ENCODE data around the gene MXD1. TPM values are rescaled to one million over a fixed set of nuclear protein-coding genes. Genes with fewer than 3 reads are reported as not detected.
"Not testable (repeated sequence)": the region's sequence is repeated elsewhere in the genome, so short reads cannot be mapped to it uniquely, and the experiment has no call there.

The MXD1 gene
- 3.5 and 4.6 TPM in 2 replicates for total RNA-seq (2014; rRNA removed; shearing (Covaris generic))
- 7.0 and 10.4 TPM in 2 replicates for polyA plus RNA-seq (2015; cell fraction: cytosol; rRNA removed)
- 20.1 and 25.4 TPM in 2 replicates for polyA plus RNA-seq (2015; cell fraction: nucleus; rRNA removed)

GRCh38 chr2:69914950-69915945, at the start of gene MXD1:
TSS of gene MXD1 (plus strand) at chr2:69915109. CDS start at chr2:69915331, 222 bp downstream.
- DNase-seq (ENCODE audit: low read depth) = no peak

DNA sequence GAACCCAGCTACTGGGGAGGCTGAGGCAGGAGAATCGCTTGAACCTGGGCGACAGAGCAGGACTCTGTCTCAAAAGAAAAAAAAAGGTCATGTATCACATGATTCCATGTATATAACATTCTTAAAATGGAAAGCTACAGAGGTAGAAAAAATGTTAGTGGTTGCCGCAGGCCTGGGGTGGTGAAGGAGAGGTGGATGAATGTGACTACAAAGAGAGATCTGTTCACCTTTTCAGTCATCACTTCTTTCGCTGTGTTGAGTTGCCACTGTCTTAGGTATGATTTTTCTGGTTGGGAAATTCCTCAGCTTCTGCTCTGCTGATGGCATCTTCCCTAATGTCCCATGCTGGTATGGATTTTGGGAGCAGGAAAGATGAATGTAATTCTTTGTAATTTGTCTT, 26.5 kb upstream of the MXD1 start:
- DNase-seq (ENCODE audit: low read depth) = no peak

GRCh38 chr2:69889302-69889701, 25.6 kb upstream of the MXD1 start:
- DNase-seq (ENCODE audit: low read depth) = no peak

- DNase-seq (ENCODE audit: low read depth) = peak; percentile 3
Observed at GRCh38 chr2:69890881-69891280, 24.0 kb upstream of the MXD1 start.

GRCh38 chr2:69892838-69893424, 22.0 kb upstream of the MXD1 start:
- peak; percentile 5 for DNase-seq (ENCODE audit: low read depth)

GRCh38 chr2:69893684-69894551, 21.0 kb upstream of the MXD1 start, which contains the start of gene SNRNP27:
TSS of gene SNRNP27 (plus strand) at chr2:69893956. CDS start at chr2:69893985, 29 bp downstream.
- peak; percentile 71 for DNase-seq (ENCODE audit: low read depth)

DNA sequence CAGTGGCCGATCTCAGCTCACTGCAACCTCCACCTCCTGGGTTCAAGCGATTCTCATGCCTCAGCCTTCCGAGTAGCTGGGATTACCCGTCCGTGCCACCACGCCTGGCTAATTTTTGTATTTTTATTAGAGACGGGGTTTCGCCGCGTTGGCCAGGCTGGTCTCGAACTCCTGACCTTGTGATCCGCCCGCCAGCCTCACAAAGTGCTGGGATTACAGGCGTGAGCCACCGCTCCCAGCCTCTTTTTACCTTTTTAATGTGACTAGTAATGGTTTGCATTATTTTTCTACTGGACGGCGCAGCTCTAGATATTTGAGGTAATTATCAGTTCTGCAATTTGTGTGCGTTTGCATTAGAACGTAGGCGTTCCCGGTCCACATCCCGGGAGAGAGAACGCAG, 20.2 kb upstream of the MXD1 start:
- not testable (repeated sequence) for DNase-seq (ENCODE audit: low read depth)

GRCh38 chr2:69902213-69902922, 12.5 kb upstream of the MXD1 start:
- DNase-seq (ENCODE audit: low read depth) = no peak

GRCh38 chr2:69907216-69907615, 7.7 kb upstream of the MXD1 start:
- DNase-seq (ENCODE audit: low read depth) = no peak

- DNase-seq (ENCODE audit: low read depth) = peak; percentile 18
Observed at GRCh38 chr2:69911985-69912563, 2.8 kb upstream of the MXD1 start.

DNA sequence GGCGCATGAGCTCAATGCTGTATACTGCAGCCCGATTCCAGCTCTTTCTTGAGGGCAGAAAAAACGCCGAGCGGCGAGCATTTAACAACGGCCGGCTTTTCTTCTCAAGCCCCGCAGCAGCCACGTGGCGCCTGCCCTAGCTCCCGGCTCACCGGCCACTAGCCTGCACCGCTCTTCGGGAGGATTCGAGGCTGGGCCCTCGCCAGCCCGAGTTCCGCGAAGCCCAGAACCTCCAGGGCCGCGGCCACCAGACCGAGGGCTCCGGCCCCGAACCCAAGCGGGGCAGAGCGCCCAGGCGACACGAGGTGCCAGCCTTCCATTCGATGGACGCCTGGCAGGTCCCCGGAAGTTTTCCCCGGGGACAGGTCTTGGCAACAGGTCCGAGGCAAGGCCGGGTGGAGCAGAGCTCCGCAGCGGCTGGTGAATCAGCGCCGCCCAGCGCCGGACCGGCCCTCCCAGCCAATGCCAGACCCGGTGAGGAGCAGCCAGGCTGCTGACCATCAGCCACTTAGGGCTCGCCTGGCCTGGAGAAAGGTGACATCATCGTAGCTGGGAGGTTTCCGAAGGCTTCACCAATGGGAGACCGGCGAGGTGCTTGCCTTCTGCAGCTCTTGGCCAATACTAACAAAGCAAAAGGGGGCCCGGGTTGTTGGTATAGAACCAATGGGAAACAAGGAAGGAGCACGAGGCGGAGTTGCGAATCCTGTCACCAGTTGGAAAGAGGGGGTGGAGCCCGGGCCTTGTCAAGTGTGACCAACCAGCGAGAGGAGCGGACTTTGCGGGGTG, 552 bp upstream of the MXD1 start:
- DNase-seq (ENCODE audit: low read depth) = peak; percentile 100

GRCh38 chr2:69916106-69916505, 1.2 kb downstream of the MXD1 start:
- DNase-seq (ENCODE audit: low read depth) = no peak

DNA sequence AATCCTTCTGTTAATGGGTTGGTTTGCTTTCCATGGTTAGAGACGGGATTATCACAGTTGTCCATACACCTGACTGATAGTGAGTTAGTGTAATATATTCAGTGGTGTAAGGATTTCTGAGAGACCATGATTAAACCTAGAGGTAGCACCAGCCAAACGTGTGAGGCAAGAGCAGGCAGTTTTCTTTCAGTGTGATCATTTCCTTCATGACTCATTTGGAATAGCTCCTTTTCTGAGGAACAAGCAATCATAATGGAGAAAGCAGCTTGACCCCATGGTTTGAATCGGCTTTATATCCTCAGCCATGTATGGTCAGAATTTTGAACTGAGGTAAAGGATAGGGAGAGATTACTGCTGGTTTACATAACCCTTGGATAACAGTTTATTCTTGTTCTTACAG, 2.9 kb downstream of the MXD1 start:
- DNase-seq (ENCODE audit: low read depth) = peak; percentile 88

- no peak for DNase-seq (ENCODE audit: low read depth)
Observed at GRCh38 chr2:69918401-69918800, 3.5 kb downstream of the MXD1 start.

DNA sequence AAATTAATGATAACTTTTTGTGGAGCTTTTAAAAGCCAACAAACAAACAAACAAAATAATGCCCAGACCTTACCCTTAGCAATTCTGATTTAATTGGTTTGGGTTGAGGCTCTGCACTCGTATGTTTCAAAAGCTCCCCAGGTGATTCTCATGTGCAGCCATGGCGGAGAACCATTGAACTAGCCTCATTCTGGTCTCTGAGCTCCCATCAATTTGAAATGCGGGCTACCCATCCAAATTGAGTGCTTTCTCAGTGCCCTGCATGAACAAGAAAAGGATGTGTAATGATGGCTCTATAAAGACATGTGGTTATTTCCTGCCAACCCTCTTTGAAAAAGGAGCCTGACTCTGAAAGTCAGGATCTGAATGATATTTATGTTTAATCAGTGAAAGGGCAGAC, 8.2 kb downstream of the MXD1 start:
- no peak for DNase-seq (ENCODE audit: low read depth)

GRCh38 chr2:69926849-69927515, 12.1 kb downstream of the MXD1 start:
- DNase-seq (ENCODE audit: low read depth) = no peak

GRCh38 chr2:69931832-69932595, 17.1 kb downstream of the MXD1 start:
- no peak for DNase-seq (ENCODE audit: low read depth)

DNA sequence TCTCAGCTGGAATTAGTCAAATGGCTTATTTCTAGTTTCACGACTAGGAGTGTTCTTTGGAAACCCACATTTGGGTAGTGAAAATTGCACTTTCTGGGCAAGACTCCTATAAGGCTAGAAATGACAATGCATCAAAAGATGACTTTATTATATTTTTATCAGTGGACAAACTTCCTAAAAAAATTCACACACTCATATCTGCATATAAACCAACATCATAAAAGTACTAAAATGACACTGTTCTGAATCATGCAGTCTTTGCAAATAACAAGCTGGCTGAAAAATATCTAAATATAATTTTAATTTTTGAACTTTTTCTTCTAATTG, 17.6 kb downstream of the MXD1 start:
- DNase-seq (ENCODE audit: low read depth) = no peak
